ENCODE data around the gene PCDHGA9.

The PCDHGA9 gene

GRCh38 chr5:141434006-141434405, 31.4 kb downstream of the PCDHGA9 start:
- no peak for DNase-seq (ENCODE audit: low spot score)
- H3K27ac Mint-ChIP-seq: no peak overlapping the region
- H3K36me3 Mint-ChIP-seq (ENCODE audit: low read depth): peaks cover 6% of the 10 kb centered on the region
- H3K9me3 Mint-ChIP-seq: peaks cover 31% of the 10 kb centered on the region
- H3K4me3 Mint-ChIP-seq: no peak overlapping the region
- H3K4me1 Mint-ChIP-seq (ENCODE audit: low read depth): peaks cover 2% of the 10 kb centered on the region
- peaks cover 23% of the 10 kb centered on the region for H3K27me3 Mint-ChIP-seq (ENCODE audit: low read depth)

GRCh38 chr5:141437221-141437620, 34.6 kb downstream of the PCDHGA9 start:
- peaks cover 1% of the 10 kb centered on the region for H3K36me3 Mint-ChIP-seq (ENCODE audit: low read depth)
- H3K9me3 Mint-ChIP-seq: peaks cover 13% of the 10 kb centered on the region
- H3K27me3 Mint-ChIP-seq (ENCODE audit: low read depth): peaks cover 5% of the 10 kb centered on the region
- no peaks in the 10 kb centered on the region for H3K4me1 Mint-ChIP-seq (ENCODE audit: low read depth)
- H3K4me3 Mint-ChIP-seq: no peak overlapping the region
- H3K27ac Mint-ChIP-seq: no peak overlapping the region
- DNase-seq (ENCODE audit: low spot score): no peak

DNA sequence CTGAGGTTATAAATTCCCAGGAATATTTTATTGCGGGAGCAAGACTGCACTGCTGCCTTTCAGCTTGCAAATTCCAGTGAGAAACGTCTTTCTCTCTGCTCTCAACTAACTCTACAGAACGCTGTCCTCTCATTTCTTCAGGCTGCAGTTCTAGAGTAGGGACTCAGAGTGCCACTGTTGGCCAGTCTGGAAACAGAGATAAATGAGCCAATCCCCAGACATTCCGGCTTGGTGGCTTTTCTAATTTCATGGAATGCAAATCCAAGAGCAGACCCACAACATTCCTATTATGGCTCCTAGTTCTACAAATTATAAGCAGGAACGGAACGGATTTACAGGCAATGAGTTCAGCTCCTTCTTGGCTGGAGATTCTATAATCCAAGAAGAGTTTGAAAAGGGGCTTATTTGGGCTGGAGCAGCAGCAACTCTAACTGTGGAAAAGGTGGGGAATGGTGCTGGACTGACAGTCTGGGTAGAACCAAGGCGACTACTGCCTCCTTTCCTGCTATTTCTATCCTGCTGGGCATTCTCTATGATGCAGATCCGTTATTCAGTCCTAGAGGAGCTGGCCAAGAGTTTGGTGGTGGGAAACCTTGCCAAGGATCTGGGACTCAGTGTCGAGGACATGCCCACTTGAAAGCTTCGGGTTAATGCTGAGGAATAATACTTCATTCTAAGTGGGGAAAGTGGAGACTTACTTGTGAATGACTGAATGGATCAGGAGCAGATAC, 37.0 kb downstream of the PCDHGA9 start:
- Mint-ChIP-seq H3K4me3 (no peak overlapping the region), H3K27ac (no peak overlapping the region), H3K27me3 (ENCODE audit: low read depth) (no peaks in the 10 kb centered on the region), H3K4me1 (ENCODE audit: low read depth) (no peaks in the 10 kb centered on the region), H3K9me3 (peaks cover 3% of the 10 kb centered on the region), H3K36me3 (ENCODE audit: low read depth) (no peaks in the 10 kb centered on the region)
- DNase-seq (ENCODE audit: low spot score): no peak

- Mint-ChIP-seq H3K4me3 (no peak overlapping the region), H3K36me3 (ENCODE audit: low read depth) (no peaks in the 10 kb centered on the region), H3K27me3 (ENCODE audit: low read depth) (no peaks in the 10 kb centered on the region), H3K4me1 (ENCODE audit: low read depth) (no peaks in the 10 kb centered on the region), H3K9me3 (peaks cover 3% of the 10 kb centered on the region), H3K27ac (no peak overlapping the region)
- no peak for DNase-seq (ENCODE audit: low spot score)
Measured at GRCh38 chr5:141440341-141440740, 37.8 kb downstream of the PCDHGA9 start.

- H3K4me1 Mint-ChIP-seq (ENCODE audit: low read depth): no peaks in the 10 kb centered on the region
- no peak for DNase-seq (ENCODE audit: low spot score)
- H3K27me3 Mint-ChIP-seq (ENCODE audit: low read depth): no peaks in the 10 kb centered on the region
- H3K36me3 Mint-ChIP-seq (ENCODE audit: low read depth): no peaks in the 10 kb centered on the region
- no peak overlapping the region for H3K27ac Mint-ChIP-seq
- peaks cover 3% of the 10 kb centered on the region for H3K9me3 Mint-ChIP-seq
- no peak overlapping the region for H3K4me3 Mint-ChIP-seq
Measured at GRCh38 chr5:141441571-141442170, 39.1 kb downstream of the PCDHGA9 start.

Data from T-helper 2 cell treated with Interferon-gamma antibody and Interleukin-4, amounts not matched to agents 5 μg/mL and 100 μg/mL, for 36 hours (primary cell).